Panc1 (cell line): ENCODE data around the gene MDM1.

ENCODE experiments used
- CTCF ChIP-seq: fragments of 450-650 bp; IDR thresholded peaks from 2 replicates; pipeline ENCODE4 v1.5.1; 2017; ENCODE audit warnings: mild to moderate bottlenecking
- POLR2AphosphoS5 ChIP-seq: IDR thresholded peaks from 2 replicates; pipeline ENCODE4 v1.6.1; 2012; ENCODE audit warnings: mild to moderate bottlenecking, low read depth, low read length, moderate library complexity
- REST ChIP-seq, 2 experiments: IDR thresholded peaks; 2 replicates each; pipeline ENCODE4 v1.6.1; 2011 to 2012; ENCODE audit warnings: low read depth in 2 of 2, control low read depth in 1 of 2, low read length in 1 of 2, mild to moderate bottlenecking in 1 of 2, moderate library complexity in 1 of 2; ENCODE audit not compliant: insufficient read depth in 1 of 2
- TCF7L2 ChIP-seq: IDR thresholded peaks from 2 replicates; pipeline ENCODE4 v1.6.1; 2011; ENCODE audit warnings: mild to moderate bottlenecking, low read depth, low read length, inconsistent platforms

- no peak for TF ChIP-seq CTCF
- TF ChIP-seq REST (IDR thresholded peaks at IDR 0.05; ENCODE audit: insufficient read depth in 1 of 2, low read depth in 2 of 2, low read length in 1 of 2) = no peak
- TF ChIP-seq POLR2AphosphoS5 = no peak
- TF ChIP-seq TCF7L2 = no peak
Observed at GRCh38 chr12:68349921-68350606, 17.9 kb upstream of the MDM1 start.
